Prostate gland (tissue), 2 donors: ENCODE measurements around the gene CCDC158. TPM values are rescaled to one million over a fixed set of nuclear protein-coding genes. Genes with fewer than 3 reads are reported as not detected.
"Not testable (repeated sequence)": the region's sequence is repeated elsewhere in the genome, so short reads cannot be mapped to it uniquely, and the experiment has no call there.

Experiments
- DNase-seq: peaks from one replicate; pipeline ENCODE4 v3.0.0-alpha.2; 2019; ENCODE audit warnings: low spot score
- H3K27ac ChIP-seq, 2 donors: fragments of 200-600 bp; sonication (generic); 2 replicates each; pipeline ENCODE4 v1.5.1; 2017 to 2019
- H3K27me3 ChIP-seq: fragments of 200-600 bp; sonication (generic); replicated peaks from 2 replicates; pipeline ENCODE4 v1.5.1; 2019; ENCODE audit not compliant: insufficient read depth
- H3K36me3 ChIP-seq, 2 donors: fragments of 200-600 bp; sonication (generic); 1 replicate in 1 of 2; 2 replicates in 1 of 2; pipeline versions ENCODE4 v1.5.1 to v1.8.1; 2017 to 2019
- H3K4me1 ChIP-seq: fragments of 200-600 bp; sonication (generic); replicated peaks from 2 replicates; pipeline ENCODE4 v1.5.1; 2019
- H3K4me3 ChIP-seq, 2 donors: fragments of 200-600 bp; sonication (generic); 2 replicates each; pipeline ENCODE4 v1.5.1; 2017 to 2019
- H3K9me3 ChIP-seq: fragments of 200-600 bp; sonication (generic); 2 replicates; pipeline ENCODE4 v1.5.1; 2017
- POLR2A ChIP-seq: fragments of 450-650 bp; IDR thresholded peaks from one replicate; pipeline ENCODE4 v1.6.1; 2016; ENCODE audit warnings: antibody characterized with exemption, mild to moderate bottlenecking
- POLR2AphosphoS5 ChIP-seq: sonication (generic); formaldehyde crosslinking; IDR thresholded peaks from one replicate; pipeline ENCODE4 v1.6.1; 2017; ENCODE audit warnings: antibody characterized with exemption
- WGBS: methylation state at CpG from one replicate; pipeline ENCODE4 v1.1.5; 2018; 5-methylcytosine and 5-hydroxymethylcytosine counted together
- intact Hi-C: fragments of 100-400 bp; cut with DNase I; formaldehyde crosslinking; loops from one replicate; pipeline ENCODE4 v1.14.2; 2022
- total RNA-seq, 2 donors: library from RNA; depleted of rRNA; stranded (reverse); fragments of >200 nt; gene quantifications; one replicate each; pipeline ENCODE4 v1.1.0, GENCODE V29; 2016
- TF ChIP-seq, protein P1 (sequence below), 4 experiments: fragments of 200-600 bp in 2 of 4; fragments of 450-650 bp in 2 of 4; sonication (generic) in 2 of 4; IDR thresholded peaks; 1 replicate in 3 of 4; 2 replicates in 1 of 4; pipeline ENCODE4 v1.5.1; 2016 to 2019; ENCODE audit warnings: antibody characterized with exemption in 4 of 4, mild to moderate bottlenecking in 2 of 4, moderate library complexity in 2 of 4

Gene CCDC158
- total RNA-seq, 2 donors from 2014 or later, result 4.9 TPM; not detected in 1

DNA sequence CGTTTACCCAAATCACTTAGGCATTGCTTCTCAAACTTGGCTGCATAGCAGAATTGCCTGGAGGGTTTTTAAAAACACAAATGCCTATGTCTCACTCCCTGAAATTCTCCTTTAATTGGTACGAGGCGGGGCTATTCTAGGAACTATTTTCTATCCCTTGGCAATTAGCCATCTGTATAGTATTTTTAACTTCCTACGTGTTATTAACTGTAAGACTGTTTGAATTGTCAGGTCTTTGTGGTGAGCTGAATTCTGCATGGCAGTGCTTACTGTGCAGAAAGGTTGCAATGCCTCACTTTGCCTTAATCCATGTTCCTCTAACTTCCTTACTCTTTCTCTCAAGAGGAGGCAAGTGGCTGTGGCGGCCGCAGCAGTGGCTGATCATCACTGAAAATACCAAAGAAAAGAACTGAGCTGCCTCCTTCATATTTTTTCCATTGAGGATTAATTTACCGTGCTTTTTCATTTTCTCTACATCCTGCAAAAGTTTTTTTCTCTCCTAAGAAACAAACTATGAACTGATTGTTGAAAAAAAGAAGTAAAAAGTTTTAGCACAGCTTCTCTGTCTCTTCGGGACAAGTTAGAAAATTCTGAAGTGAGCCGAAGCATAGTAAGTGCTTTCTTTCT, 14.1 kb upstream of the CCDC158 start, which contains the start of gene SHROOM3:
Gene SHROOM3 (plus strand): TSS at position 329 of the 627 bp plus-strand sequence. CDS start 824 bp downstream, outside the sequence.
- Histone ChIP-seq H3K27ac (no peak within 1 kb of the TSS), H3K4me3 (no peak within 1 kb of the TSS), H3K27me3 (no peaks in the 10 kb centered on the region), H3K4me1 (no peaks in the 10 kb centered on the region), H3K9me3 (no peaks in the 10 kb centered on the region), H3K36me3 (no peaks in the 10 kb centered on the region)
- TF ChIP-seq POLR2A (no peak), POLR2AphosphoS5 (no peak)
- TF ChIP-seq, protein P1, sequence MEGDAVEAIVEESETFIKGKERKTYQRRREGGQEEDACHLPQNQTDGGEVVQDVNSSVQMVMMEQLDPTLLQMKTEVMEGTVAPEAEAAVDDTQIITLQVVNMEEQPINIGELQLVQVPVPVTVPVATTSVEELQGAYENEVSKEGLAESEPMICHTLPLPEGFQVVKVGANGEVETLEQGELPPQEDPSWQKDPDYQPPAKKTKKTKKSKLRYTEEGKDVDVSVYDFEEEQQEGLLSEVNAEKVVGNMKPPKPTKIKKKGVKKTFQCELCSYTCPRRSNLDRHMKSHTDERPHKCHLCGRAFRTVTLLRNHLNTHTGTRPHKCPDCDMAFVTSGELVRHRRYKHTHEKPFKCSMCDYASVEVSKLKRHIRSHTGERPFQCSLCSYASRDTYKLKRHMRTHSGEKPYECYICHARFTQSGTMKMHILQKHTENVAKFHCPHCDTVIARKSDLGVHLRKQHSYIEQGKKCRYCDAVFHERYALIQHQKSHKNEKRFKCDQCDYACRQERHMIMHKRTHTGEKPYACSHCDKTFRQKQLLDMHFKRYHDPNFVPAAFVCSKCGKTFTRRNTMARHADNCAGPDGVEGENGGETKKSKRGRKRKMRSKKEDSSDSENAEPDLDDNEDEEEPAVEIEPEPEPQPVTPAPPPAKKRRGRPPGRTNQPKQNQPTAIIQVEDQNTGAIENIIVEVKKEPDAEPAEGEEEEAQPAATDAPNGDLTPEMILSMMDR (IDR thresholded peaks at IDR 0.05), result no peak
- 26% methylated on average over 9 of the region's 9 CpGs for WGBS
- intact Hi-C loops, result loop anchor here (10.0 kb wide), 2 partner anchors 320 to 770 kb away; no protein-coding TSS in a partner anchor
- peak; percentile 17 for DNase-seq

DNA sequence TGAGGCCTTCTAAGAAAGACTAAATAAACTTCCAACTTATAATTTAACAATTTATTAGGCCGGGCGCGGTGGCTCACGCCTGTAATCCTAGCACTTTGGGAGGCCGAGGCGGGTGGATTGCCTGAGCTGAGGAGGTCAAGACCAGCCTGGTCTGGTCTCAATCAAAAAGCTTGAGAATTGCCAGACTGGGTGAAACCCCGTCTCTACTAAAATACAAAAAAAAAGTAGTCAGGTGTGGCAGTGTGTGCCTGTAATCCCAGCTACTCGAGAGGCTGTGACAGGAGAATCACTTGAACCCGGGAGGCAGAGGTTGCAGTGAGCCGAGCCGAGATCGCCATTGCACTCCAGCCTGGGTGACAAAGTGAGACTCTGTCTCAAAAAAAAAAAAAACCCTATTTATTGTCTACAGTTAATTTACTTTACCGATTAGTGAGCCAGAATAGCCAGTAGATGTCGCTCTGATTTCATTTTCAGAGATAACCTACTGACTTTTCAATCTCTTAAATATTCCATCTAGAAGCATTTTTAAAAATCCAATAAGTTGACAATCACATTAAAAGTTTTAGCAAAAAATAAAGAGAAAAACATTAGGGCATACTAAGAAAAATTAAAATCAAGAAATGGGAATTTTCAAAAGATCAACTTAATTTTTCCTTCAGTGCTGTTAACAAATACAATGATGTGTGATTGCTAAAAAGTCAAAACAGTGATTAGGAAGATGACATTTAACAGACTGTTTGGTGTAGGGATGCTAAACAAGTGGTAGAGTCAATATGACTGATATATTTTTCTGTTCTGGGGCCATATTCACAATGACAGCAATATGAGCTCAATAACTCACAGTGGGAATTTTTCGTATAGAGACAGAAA, 9.8 kb upstream of the CCDC158 start:
- Histone ChIP-seq H3K4me1 (no peaks in the 10 kb centered on the region), H3K4me3 (no peak overlapping the region), H3K27ac (no peak overlapping the region), H3K27me3 (no peaks in the 10 kb centered on the region), H3K36me3 (no peaks in the 10 kb centered on the region), H3K9me3 (no peaks in the 10 kb centered on the region)
- intact Hi-C loops, result loop anchor here (2.0 to 10.0 kb wide), 3 partner anchors 74 to 774 kb away; no protein-coding TSS in a partner anchor
- DNase-seq, result peak; percentile 10
- 38% methylated on average over 15 of the region's 15 CpGs for WGBS
- TF ChIP-seq POLR2AphosphoS5, result no peak
- TF ChIP-seq, protein P1 (IDR thresholded peaks at IDR 0.05), result peak in 3 of 4 experiments; percentile 62 to 70 (median 67)
- TF ChIP-seq POLR2A, result no peak

DNA sequence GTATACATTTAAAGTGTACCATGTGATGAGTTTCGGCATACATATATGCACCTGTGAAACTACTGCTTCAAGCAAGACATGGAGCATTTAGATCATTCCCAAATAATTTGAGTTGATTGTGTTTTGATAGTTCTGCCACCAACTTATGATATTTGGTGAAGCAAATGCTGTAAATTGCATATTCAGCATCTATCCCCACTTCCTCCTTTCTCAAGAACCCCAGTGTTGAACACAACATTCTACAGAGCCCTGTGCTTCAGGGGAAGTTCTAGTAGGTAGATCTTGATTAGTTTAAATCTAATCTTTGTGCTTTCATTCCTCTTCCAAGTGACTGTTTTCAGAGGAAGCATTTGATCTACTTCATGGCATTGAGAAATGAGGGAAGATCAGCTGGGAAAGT, 8.7 kb upstream of the CCDC158 start:
- TF ChIP-seq POLR2A, result no peak
- no peaks in the 10 kb centered on the region for H3K27me3 ChIP-seq
- no peaks in the 10 kb centered on the region for H3K36me3 ChIP-seq
- H3K4me1 ChIP-seq, result no peaks in the 10 kb centered on the region
- no peak for DNase-seq
- H3K4me3 ChIP-seq, result no peak overlapping the region
- intact Hi-C loops, result loop anchor here (2.0 to 10.0 kb wide), 3 partner anchors 75 to 775 kb away; no protein-coding TSS in a partner anchor
- H3K9me3 ChIP-seq, result no peaks in the 10 kb centered on the region
- H3K27ac ChIP-seq, result no peak overlapping the region
- 98% methylated on average over 1 of the region's 1 CpG for WGBS

DNA sequence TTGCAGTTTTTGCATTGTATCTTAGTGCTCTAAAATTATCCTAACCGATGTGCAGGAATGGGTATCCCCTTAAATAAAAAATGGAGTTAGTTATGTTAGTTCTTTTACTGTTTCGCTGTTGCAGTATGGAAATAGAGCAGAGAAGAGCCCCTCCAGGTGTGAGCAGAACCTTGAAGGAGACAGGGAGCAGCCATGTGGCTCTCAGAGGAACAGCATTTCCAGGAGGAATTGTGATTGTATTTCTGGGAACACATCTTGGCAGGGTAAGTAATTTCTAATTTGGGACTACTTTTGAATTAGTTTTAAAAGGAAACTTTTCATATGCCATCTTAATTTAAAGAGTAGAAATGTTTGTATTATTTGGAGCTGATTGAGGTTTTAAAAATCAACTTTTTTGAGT, 5.3 kb upstream of the CCDC158 start:
- TF ChIP-seq POLR2A, result no peak
- TF ChIP-seq, protein P1 (IDR thresholded peaks at IDR 0.05), result peak in 1 of 4 experiments; percentile 26
- no peaks in the 10 kb centered on the region for H3K27me3 ChIP-seq
- H3K36me3 ChIP-seq, result no peaks in the 10 kb centered on the region
- no peaks in the 10 kb centered on the region for H3K4me1 ChIP-seq
- intact Hi-C loops, result no loop called here
- WGBS, result 33% methylated on average over 2 of the region's 2 CpGs
- H3K9me3 ChIP-seq, result no peaks in the 10 kb centered on the region
- H3K4me3 ChIP-seq, result no peak overlapping the region
- no peak for DNase-seq
- no peak overlapping the region for H3K27ac ChIP-seq

DNA sequence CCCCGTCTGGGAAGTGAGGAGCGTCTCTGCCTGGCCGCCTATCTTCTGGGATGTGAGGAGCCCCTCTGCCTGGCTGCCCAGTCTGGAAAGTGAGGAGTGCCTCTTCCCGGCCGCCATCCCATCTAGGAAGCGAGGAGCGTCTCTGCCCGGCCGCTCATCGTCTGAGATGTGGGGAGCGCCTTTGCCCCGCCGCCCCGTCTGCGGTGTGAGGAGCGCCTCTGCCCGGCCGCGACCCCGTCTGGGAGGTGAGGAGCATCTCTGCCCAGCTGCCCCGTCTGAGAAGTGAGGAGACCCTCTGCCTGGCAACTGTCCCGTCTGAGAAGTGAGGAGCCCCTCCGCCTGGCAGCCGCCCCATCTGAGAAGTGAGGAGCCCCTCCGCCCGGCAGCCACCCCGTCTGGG, 2.2 kb upstream of the CCDC158 start:
- not testable (repeated sequence) for H3K36me3 ChIP-seq, H3K4me1 ChIP-seq, DNase-seq, H3K27me3 ChIP-seq, H3K9me3 ChIP-seq, H3K27ac ChIP-seq, H3K4me3 ChIP-seq
- intact Hi-C loops, result loop anchor here (5.0 kb wide), 1 partner anchor 246 kb away; no protein-coding TSS in a partner anchor
- 94% methylated on average over 24 of the region's 27 CpGs for WGBS
